Gastroesophageal sphincter (tissue), 4 donors: ENCODE data around the gene GRHL3. TPM values are rescaled to one million over a fixed set of nuclear protein-coding genes. Genes with fewer than 3 reads are reported as not detected.

Experiments
- ATAC-seq: fragments of 150-250 bp; one replicate; pipeline ENCODE4 v1.9.1; 2016; ENCODE audit warnings: mild to moderate bottlenecking, moderate library complexity
- H3K27ac ChIP-seq, 4 donors: fragments of 200-600 bp; sonication (generic) in 3 of 4; 1 replicate in 3 of 4; 2 replicates in 1 of 4; pipeline ENCODE4 v1.5.1; 2016 to 2019
- H3K27me3 ChIP-seq: fragments of 200-600 bp; sonication (generic); one replicate; pipeline ENCODE4 v1.5.1; 2019
- H3K36me3 ChIP-seq, 2 donors: fragments of 200-600 bp; sonication (generic); one replicate each; pipeline ENCODE4 v1.5.1; 2019; ENCODE audit warnings: control low read depth in 1 of 2
- H3K4me1 ChIP-seq, 3 donors: fragments of 200-600 bp; sonication (generic); 1 replicate in 2 of 3; 2 replicates in 1 of 3; pipeline ENCODE4 v1.5.1; 2016 to 2019; ENCODE audit warnings: control low read depth in 2 of 3
- H3K4me3 ChIP-seq, 2 donors: fragments of 200-600 bp; sonication (generic); one replicate each; pipeline ENCODE4 v1.5.1; 2019; ENCODE audit warnings: mild to moderate bottlenecking in 1 of 2, moderate library complexity in 1 of 2
- H3K9me3 ChIP-seq, 3 donors: fragments of 200-600 bp; sonication (generic); one replicate each; pipeline ENCODE4 v1.5.1; 2017 to 2019; ENCODE audit warnings: control low read depth in 2 of 3
- CTCF ChIP-seq, 4 experiments: fragments of 200-600 bp in 2 of 4; fragments of 450-650 bp in 2 of 4; sonication (generic) in 1 of 4; IDR thresholded peaks; one replicate each; pipeline ENCODE4 v1.5.1; 2017 to 2019; ENCODE audit warnings: antibody characterized with exemption in 4 of 4, mild to moderate bottlenecking in 2 of 4, moderate library complexity in 2 of 4
- EP300 ChIP-seq: sonication (generic); formaldehyde crosslinking; IDR thresholded peaks from one replicate; pipeline ENCODE4 v1.6.1; 2017; ENCODE audit warnings: antibody characterized with exemption, mild to moderate bottlenecking
- POLR2A ChIP-seq, 2 donors: fragments of 450-650 bp; IDR thresholded peaks; one replicate each; pipeline ENCODE4 v1.6.1; 2017; ENCODE audit warnings: antibody characterized with exemption in 2 of 2, mild to moderate bottlenecking in 2 of 2, moderate library complexity in 1 of 2
- POLR2AphosphoS5 ChIP-seq: sonication (generic); formaldehyde crosslinking; IDR thresholded peaks from one replicate; pipeline ENCODE4 v1.6.1; 2017; ENCODE audit warnings: antibody characterized with exemption
- WGBS, 2 donors: methylation state at CpG; one replicate each; pipeline ENCODE4 v1.1.5; 2018; ENCODE audit warnings: low coverage in 1 of 2; 5-methylcytosine and 5-hydroxymethylcytosine counted together
- total RNA-seq, 4 donors: library from RNA; depleted of rRNA; stranded (reverse); fragments of >200 nt; gene quantifications; one replicate each; pipeline ENCODE4 v1.1.0, GENCODE V29; 2016

The GRHL3 gene
- total RNA-seq, 4 donors from 2014 or later, result 0.13 to 4.9 (median 0.31) TPM; not detected in 1

GRCh38 chr1:24379733-24380315 lies 60.7 kb downstream of the GRHL3 start:
- Histone ChIP-seq H3K4me3 (no peak overlapping the region), H3K36me3 (peaks cover 0 to 85% of the 10 kb centered on the region in 2 donors), H3K9me3 (no peaks in the 10 kb centered on the region), H3K27me3 (no peaks in the 10 kb centered on the region), H3K27ac (no peak overlapping the region), H3K4me1 (no peaks in the 10 kb centered on the region)
- no peak for ATAC-seq
- WGBS, 2 donors, result 82 to 86% methylated on average over 8 of the region's 8 CpGs
- no peak for TF ChIP-seq CTCF (IDR thresholded peaks at IDR 0.05)
- TF ChIP-seq EP300, result no peak
- no peak for TF ChIP-seq POLR2AphosphoS5

- ATAC-seq, result no peak
- Histone ChIP-seq H3K27me3 (no peaks in the 10 kb centered on the region), H3K9me3 (no peaks in the 10 kb centered on the region), H3K4me1 (no peaks in the 10 kb centered on the region), H3K27ac (no peak overlapping the region), H3K4me3 (no peak overlapping the region), H3K36me3 (peaks cover 0 to 86% of the 10 kb centered on the region in 2 donors)
- TF ChIP-seq EP300 (no peak), CTCF (IDR thresholded peaks at IDR 0.05) (no peak), POLR2A (IDR thresholded peaks at IDR 0.05) (no peak), POLR2AphosphoS5 (no peak)
- 73 to 83% methylated on average over 2 of the region's 5 CpGs for WGBS, 2 donors
Measured at GRCh38 chr1:24380508-24380907, 61.4 kb downstream of the GRHL3 start.

- peaks cover 0 to 80% of the 10 kb centered on the region in 2 donors for H3K36me3 ChIP-seq
- TF ChIP-seq POLR2AphosphoS5 (no peak), EP300 (no peak), CTCF (IDR thresholded peaks at IDR 0.05) (no peak)
- 78 to 100% methylated on average over 2 of the region's 2 CpGs for WGBS, 2 donors
Measured at GRCh38 chr1:24381256-24381655, 62.1 kb downstream of the GRHL3 start.

GRCh38 chr1:24382165-24382577 lies 63.0 kb downstream of the GRHL3 start:
- no peak overlapping the region for H3K27ac ChIP-seq
- no peaks in the 10 kb centered on the region for H3K4me1 ChIP-seq
- H3K4me3 ChIP-seq, result no peak overlapping the region
- no peak for TF ChIP-seq EP300
- TF ChIP-seq POLR2AphosphoS5, result no peak
- no peak for TF ChIP-seq CTCF (IDR thresholded peaks at IDR 0.05)
- H3K27me3 ChIP-seq, result no peaks in the 10 kb centered on the region
- H3K36me3 ChIP-seq, result peaks cover 0 to 76% of the 10 kb centered on the region in 2 donors
- no peak for ATAC-seq
- no peaks in the 10 kb centered on the region for H3K9me3 ChIP-seq
- 89 to 96% methylated on average over 5 to 8 of the region's 8 CpGs for WGBS, 2 donors

More at GRCh38 chr1:24381256-24381655, 62.1 kb downstream of the GRHL3 start:
- Histone ChIP-seq H3K4me3 (no peak overlapping the region), H3K27ac (no peak overlapping the region), H3K4me1 (no peaks in the 10 kb centered on the region), H3K27me3 (no peaks in the 10 kb centered on the region), H3K9me3 (no peaks in the 10 kb centered on the region)
- no peak for ATAC-seq

- Histone ChIP-seq H3K4me1 (no peaks in the 10 kb centered on the region), H3K27ac (no peak overlapping the region), H3K9me3 (no peaks in the 10 kb centered on the region), H3K36me3 (peaks cover 0 to 76% of the 10 kb centered on the region in 2 donors), H3K4me3 (no peak overlapping the region), H3K27me3 (no peaks in the 10 kb centered on the region)
- ATAC-seq, result no peak
- TF ChIP-seq EP300, result no peak
- no peak for TF ChIP-seq POLR2AphosphoS5
- TF ChIP-seq POLR2A (IDR thresholded peaks at IDR 0.05), result no peak
- no peak for TF ChIP-seq CTCF (IDR thresholded peaks at IDR 0.05)
- WGBS, 2 donors, result 79 to 94% methylated on average over 2 of the region's 2 CpGs
Measured at GRCh38 chr1:24383381-24383940, 64.3 kb downstream of the GRHL3 start.
